Measurements from ENCODE around the gene MAST4.

MAST4 gene

DNA sequence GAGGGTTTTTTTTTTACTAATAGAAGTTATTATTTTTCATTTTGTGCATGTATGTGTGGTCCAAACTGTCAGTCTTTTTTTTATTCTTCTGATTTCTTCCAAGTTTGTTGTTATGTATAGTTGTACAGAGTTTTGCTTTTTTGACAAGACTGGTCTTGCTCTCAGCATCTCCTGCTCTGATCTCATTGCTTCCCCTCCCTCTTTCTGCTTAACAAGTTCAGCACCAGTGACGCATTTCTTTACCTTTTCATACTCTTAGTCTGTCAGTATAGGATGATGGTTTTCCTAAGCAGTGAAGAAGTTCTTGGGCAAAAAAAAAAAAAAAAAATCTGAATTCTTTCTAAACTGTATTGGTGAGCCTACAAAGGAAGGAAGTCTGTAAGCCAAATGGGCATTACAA, 465.3 kb downstream of the MAST4 start:
- TF ChIP-seq, protein P1, sequence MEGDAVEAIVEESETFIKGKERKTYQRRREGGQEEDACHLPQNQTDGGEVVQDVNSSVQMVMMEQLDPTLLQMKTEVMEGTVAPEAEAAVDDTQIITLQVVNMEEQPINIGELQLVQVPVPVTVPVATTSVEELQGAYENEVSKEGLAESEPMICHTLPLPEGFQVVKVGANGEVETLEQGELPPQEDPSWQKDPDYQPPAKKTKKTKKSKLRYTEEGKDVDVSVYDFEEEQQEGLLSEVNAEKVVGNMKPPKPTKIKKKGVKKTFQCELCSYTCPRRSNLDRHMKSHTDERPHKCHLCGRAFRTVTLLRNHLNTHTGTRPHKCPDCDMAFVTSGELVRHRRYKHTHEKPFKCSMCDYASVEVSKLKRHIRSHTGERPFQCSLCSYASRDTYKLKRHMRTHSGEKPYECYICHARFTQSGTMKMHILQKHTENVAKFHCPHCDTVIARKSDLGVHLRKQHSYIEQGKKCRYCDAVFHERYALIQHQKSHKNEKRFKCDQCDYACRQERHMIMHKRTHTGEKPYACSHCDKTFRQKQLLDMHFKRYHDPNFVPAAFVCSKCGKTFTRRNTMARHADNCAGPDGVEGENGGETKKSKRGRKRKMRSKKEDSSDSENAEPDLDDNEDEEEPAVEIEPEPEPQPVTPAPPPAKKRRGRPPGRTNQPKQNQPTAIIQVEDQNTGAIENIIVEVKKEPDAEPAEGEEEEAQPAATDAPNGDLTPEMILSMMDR (conservative IDR thresholded peaks at IDR 0.05) = no peak
- H3K27ac ChIP-seq = peak overlapping the region; percentile 29; the same call in 1 of the 2 replicates

DNA sequence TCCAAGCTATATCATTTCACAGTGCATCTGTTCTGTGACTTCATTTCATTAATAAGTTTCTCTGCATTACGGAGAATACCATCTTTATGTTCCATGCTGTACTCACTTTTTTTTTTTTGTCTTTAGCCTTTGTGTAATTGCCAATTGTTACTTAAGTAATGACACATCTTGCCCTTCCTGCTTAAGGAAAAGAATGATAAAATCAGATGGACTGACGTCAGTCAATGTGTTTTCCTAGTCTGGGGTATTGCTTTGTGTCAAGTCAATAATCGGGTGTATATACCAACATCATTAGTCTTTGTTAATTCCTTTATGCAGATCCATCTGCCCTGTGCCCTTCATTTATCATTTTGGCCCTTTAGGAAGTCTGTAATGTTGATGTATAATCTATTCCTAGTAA, 466.9 kb downstream of the MAST4 start:
- TF ChIP-seq, protein P1 (conservative IDR thresholded peaks at IDR 0.05) = no peak
- H3K27ac ChIP-seq = no peak overlapping the region

DNA sequence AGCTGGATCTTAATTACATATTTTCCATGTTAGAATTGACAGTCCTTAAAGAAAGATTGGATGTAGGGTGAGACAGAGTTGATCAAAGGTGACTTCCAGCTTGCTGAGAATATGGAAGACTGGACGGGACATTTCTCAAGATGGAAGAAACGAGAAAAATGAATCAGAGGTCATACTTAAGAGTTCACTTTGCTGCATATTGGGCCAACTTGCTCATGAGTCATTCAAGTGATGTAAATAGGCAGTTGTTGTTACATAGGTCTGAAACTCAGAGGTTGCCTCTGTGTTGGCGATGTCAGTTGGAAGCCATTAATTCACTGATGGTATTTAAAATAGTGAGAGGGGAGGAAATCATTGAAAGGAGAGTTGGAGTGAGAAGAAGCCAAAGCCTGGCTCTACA, 467.6 kb downstream of the MAST4 start:
- TF ChIP-seq, protein P1 (conservative IDR thresholded peaks at IDR 0.05) = no peak
- H3K27ac ChIP-seq = no peak overlapping the region

DNA sequence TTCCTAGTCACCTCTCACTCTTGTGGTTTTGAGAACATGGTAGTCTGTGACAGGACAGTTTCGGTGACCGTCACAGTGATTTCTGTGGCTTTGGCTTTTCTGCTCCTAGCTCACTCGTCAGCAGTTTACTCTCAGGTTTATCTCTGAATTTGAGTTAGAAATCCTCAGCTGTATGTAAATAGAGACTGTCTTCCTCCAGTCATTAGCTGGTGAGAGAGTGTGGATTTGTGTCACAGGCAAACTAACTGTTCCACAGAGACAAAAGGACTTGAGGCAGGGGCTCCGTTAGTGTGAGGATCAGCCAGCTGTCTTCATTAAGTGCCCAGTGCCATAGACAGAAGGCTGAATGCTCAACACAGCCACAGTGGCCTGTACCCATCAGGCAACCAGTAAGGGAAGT, 469.0 kb downstream of the MAST4 start:
- no peak overlapping the region for H3K27ac ChIP-seq
- TF ChIP-seq, protein P1 (conservative IDR thresholded peaks at IDR 0.05) = no peak

DNA sequence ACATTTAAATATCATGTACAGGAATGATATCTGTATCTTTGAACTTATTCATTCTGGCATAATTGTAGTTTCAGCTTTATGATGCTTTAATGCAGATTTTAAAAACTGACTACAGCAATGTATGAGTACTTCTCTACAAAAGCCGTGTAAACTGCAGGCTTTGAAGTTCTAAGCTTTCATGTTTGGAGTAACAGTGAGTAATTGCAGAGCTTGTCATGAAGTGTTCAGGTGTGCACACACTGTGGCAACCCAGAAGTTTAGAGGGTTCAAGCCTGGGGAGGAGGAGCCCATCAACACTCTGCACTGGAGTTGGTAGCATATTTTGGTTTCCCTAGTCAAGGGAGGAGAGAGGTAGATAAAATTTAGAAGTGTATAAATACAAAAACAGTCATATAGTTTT, 469.5 kb downstream of the MAST4 start:
- no peak overlapping the region for H3K27ac ChIP-seq
- TF ChIP-seq, protein P1 (conservative IDR thresholded peaks at IDR 0.05) = no peak

DNA sequence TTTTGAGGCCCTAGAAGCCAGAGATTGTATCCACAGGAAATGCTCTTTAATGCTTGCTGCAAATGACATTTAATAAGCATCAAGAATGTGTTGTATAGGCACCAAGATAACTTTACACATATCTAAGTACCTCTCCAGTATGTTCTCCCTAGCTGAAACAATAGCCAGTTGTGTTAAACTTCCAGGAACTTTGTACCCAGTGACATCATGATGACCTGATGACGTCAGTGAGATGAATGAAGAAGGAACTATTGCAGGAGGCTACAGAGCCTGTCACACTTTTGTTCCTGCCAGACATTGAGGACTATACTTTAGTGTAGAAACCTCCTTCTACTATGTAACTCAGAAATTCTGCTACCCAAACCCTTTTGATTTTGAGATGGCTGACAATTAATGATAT, 470.6 kb downstream of the MAST4 start:
- TF ChIP-seq, protein P1 (conservative IDR thresholded peaks at IDR 0.05) = no peak
- no peak overlapping the region for H3K27ac ChIP-seq

DNA sequence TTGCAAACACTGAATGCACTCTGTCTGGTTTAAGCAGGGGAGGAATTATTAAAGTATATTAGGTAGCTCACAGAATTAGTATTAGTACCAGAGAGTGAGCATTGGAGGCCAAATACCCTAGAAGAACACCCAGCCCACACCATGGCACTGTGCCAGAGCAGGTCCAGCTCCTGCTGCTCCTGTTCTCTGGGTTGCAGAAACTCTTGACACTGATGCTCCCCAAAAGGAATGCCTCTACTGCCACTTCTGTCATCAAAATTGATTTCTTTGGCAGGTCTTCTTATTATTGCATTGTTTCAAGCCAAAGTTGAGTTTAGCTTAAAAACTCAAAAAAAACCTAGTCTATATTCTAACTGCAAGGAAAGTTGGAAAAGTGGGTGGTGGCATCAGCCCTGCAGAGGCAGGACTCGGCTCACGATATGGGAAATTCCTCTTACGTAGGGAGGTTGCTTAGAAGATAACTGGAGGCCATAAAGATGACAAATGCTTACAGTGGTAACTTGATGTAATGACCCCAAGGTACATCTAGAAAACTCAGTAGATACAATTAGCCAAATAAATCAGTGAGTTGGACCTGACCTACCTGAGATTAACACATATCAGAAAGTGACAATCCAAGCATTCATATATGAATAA, 477.0 kb downstream of the MAST4 start:
- no peak overlapping the region for H3K27ac ChIP-seq
- TF ChIP-seq, protein P1 (conservative IDR thresholded peaks at IDR 0.05) = no peak
